HEK293 (cell line): ENCODE data around the gene SETD1A.
A peak's percentile ranks its signal among the peaks of the same experiment; 100 is the strongest.

Experiments
- BCL11A ChIP-seq: fragments of 450-650 bp; formaldehyde crosslinking; IDR thresholded peaks from 2 replicates; pipeline ENCODE4 v1.5.1; 2016; ENCODE audit warnings: low read depth, missing biosample characterization, missing genetic modification characterization
- GLI2 ChIP-seq: fragments of 450-650 bp; formaldehyde crosslinking; IDR thresholded peaks from 2 replicates; pipeline ENCODE4; 2017; ENCODE audit warnings: missing biosample characterization, missing genetic modification characterization, low read depth, borderline replicate concordance
- GLI4 ChIP-seq: fragments of 450-650 bp; formaldehyde crosslinking; IDR thresholded peaks from 2 replicates; pipeline ENCODE4 v1.5.1; 2016; ENCODE audit warnings: missing biosample characterization, missing genetic modification characterization
- GLIS2 ChIP-seq: fragments of 450-650 bp; formaldehyde crosslinking; IDR thresholded peaks from 2 replicates; pipeline ENCODE4 v1.5.1; 2016; ENCODE audit warnings: missing biosample characterization, missing genetic modification characterization
- IKZF3 ChIP-seq: fragments of 450-650 bp; IDR thresholded peaks from 2 replicates; pipeline ENCODE4 v1.5.0; 2018; ENCODE audit warnings: missing biosample characterization, mild to moderate bottlenecking, missing genetic modification characterization, moderate library complexity
- KLF1 ChIP-seq: fragments of 450-650 bp; formaldehyde crosslinking; IDR thresholded peaks from 2 replicates; pipeline ENCODE4 v1.5.1; 2016; ENCODE audit warnings: missing biosample characterization, missing genetic modification characterization
- KLF16 ChIP-seq: fragments of 450-650 bp; formaldehyde crosslinking; IDR thresholded peaks from 2 replicates; pipeline ENCODE4 v1.5.1; 2017; ENCODE audit warnings: missing biosample characterization, missing genetic modification characterization
- PRDM2 ChIP-seq: fragments of 450-650 bp; formaldehyde crosslinking; IDR thresholded peaks from 2 replicates; pipeline ENCODE4 v1.5.1; 2016; ENCODE audit warnings: missing biosample characterization, missing genetic modification characterization, borderline replicate concordance
- YY2 ChIP-seq: fragments of 450-650 bp; formaldehyde crosslinking; IDR thresholded peaks from 2 replicates; pipeline ENCODE4 v1.5.1; 2016; ENCODE audit warnings: missing biosample characterization, missing genetic modification characterization
- ZFP69B ChIP-seq: fragments of 450-650 bp; formaldehyde crosslinking; IDR thresholded peaks from 2 replicates; pipeline ENCODE4 v1.5.1; 2016; ENCODE audit warnings: missing biosample characterization, missing genetic modification characterization
- ZNF140 ChIP-seq: fragments of 450-650 bp; formaldehyde crosslinking; IDR thresholded peaks from 2 replicates; pipeline ENCODE4 v1.5.1; 2016; ENCODE audit warnings: missing biosample characterization, missing genetic modification characterization
- ZNF175 ChIP-seq: fragments of 450-650 bp; formaldehyde crosslinking; IDR thresholded peaks from 2 replicates; pipeline ENCODE4 v1.5.1; 2016; ENCODE audit warnings: missing biosample characterization, missing genetic modification characterization
- ZNF184 ChIP-seq: fragments of 450-650 bp; IDR thresholded peaks from 2 replicates; pipeline ENCODE4 v1.5.1; 2018; ENCODE audit warnings: missing biosample characterization, mild to moderate bottlenecking, missing genetic modification characterization
- ZNF394 ChIP-seq: fragments of 450-650 bp; formaldehyde crosslinking; IDR thresholded peaks from 2 replicates; pipeline ENCODE4 v1.5.1; 2016; ENCODE audit warnings: missing biosample characterization, missing genetic modification characterization, mild to moderate bottlenecking, moderate library complexity, borderline replicate concordance
- ZNF529 ChIP-seq: fragments of 450-650 bp; formaldehyde crosslinking; IDR thresholded peaks from 2 replicates; pipeline ENCODE4 v1.5.1; 2017; ENCODE audit warnings: missing genetic modification characterization, missing biosample characterization; ENCODE audit not compliant: insufficient replicate concordance
- ZNF585B ChIP-seq: fragments of 450-650 bp; formaldehyde crosslinking; IDR thresholded peaks from 2 replicates; pipeline ENCODE4 v1.5.1; 2016; ENCODE audit warnings: missing biosample characterization, missing genetic modification characterization
- ZNF701 ChIP-seq: fragments of 450-650 bp; formaldehyde crosslinking; IDR thresholded peaks from 2 replicates; pipeline ENCODE4 v1.5.1; 2016; ENCODE audit warnings: missing biosample characterization, missing genetic modification characterization
- ZSCAN30 ChIP-seq: fragments of 450-650 bp; IDR thresholded peaks from 2 replicates; pipeline ENCODE4 v1.5.1; 2018; ENCODE audit warnings: missing biosample characterization, mild to moderate bottlenecking, missing genetic modification characterization, moderate library complexity
- TF ChIP-seq, protein P1 (sequence below): fragments of 450-650 bp; IDR thresholded peaks from 2 replicates; pipeline ENCODE4 v1.5.1; 2018; ENCODE audit warnings: missing biosample characterization, mild to moderate bottlenecking, missing genetic modification characterization
- TF ChIP-seq, protein P2 (sequence below): fragments of 450-650 bp; formaldehyde crosslinking; IDR thresholded peaks from 2 replicates; pipeline ENCODE4 v1.5.1; 2016; ENCODE audit warnings: missing biosample characterization, missing genetic modification characterization
- TF ChIP-seq, protein P3 (sequence below): fragments of 450-650 bp; formaldehyde crosslinking; IDR thresholded peaks from 2 replicates; pipeline ENCODE4 v1.5.1; 2017; ENCODE audit warnings: missing biosample characterization, missing genetic modification characterization
- TF ChIP-seq, protein P4 (sequence below): fragments of 450-650 bp; formaldehyde crosslinking; IDR thresholded peaks from 2 replicates; pipeline ENCODE4 v1.5.1; 2016; ENCODE audit warnings: missing biosample characterization, missing genetic modification characterization, borderline replicate concordance

SETD1A gene

DNA sequence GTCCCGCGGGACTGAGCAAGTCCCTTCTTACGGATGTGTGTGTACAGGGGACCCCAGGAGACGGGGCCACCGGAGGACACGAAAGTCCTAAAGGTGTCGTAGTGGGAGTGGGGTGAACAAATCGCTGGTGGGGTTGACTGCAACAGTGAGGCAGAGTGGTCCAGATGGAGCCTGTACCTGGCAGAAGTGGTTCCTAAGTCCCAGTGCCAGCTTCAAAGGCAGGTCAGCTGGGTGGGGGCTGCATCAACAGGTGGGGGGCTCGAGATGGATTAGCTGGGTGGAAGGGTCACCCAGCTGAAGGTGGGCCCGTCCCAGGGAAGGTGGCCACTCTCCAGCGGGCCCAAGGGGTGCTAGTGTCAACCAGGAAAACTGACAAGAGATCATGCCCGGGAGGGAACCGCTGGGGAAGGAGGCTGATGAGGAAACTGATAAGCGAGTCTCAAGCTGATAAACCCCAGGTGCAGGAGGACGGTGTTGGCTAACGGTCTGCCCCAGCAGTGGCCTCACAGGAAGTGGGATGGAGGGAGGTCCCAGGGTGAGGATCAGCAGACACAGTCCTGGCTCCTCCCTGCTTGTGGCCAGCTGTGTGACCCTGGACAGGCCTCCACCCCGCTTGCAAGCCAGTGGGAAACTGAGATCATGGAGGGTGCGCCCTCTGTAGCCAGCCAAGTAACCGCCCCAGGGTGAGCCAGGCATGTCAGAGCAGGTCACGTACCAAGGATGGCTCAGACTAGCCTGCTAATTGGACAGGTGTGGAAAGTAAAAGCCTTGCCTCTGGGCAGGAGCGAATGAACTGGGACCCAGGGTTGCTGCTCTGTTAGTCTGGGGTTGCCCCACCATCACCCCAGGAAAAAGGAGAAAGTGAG, 7.7 kb upstream of the SETD1A start (continued):
- TF ChIP-seq, protein P1, sequence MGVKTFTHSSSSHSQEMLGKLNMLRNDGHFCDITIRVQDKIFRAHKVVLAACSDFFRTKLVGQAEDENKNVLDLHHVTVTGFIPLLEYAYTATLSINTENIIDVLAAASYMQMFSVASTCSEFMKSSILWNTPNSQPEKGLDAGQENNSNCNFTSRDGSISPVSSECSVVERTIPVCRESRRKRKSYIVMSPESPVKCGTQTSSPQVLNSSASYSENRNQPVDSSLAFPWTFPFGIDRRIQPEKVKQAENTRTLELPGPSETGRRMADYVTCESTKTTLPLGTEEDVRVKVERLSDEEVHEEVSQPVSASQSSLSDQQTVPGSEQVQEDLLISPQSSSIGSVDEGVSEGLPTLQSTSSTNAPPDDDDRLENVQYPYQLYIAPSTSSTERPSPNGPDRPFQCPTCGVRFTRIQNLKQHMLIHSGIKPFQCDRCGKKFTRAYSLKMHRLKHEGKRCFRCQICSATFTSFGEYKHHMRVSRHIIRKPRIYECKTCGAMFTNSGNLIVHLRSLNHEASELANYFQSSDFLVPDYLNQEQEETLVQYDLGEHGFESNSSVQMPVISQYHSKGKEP (tag by site-specific recombination), result no peak
- TF ChIP-seq ZNF175 (tag by site-specific recombination) (no peak), ZSCAN30 (no peak), ZNF529 (tag by site-specific recombination) (no peak), GLIS2 (tag by site-specific recombination) (peak; percentile 32; the same call in 1 of the 2 replicates), BCL11A (tag by site-specific recombination) (no peak), YY2 (no peak), IKZF3 (tag by site-specific recombination) (0 out of 2 replicates have a peak, but pooled peaks have one; percentile 34), ZNF585B (tag by site-specific recombination) (no peak), KLF1 (tag by site-specific recombination) (peak; percentile 95), PRDM2 (tag by site-specific recombination) (no peak), ZNF394 (tag by site-specific recombination) (peak; percentile 25; the same call in 1 of the 2 replicates), ZNF701 (tag by site-specific recombination) (no peak), KLF16 (0 out of 2 replicates have a peak, but pooled peaks have one; percentile 30), ZFP69B (tag by site-specific recombination) (0 out of 2 replicates have a peak, but pooled peaks have one; percentile 58), ZNF184 (tag by site-specific recombination) (no peak), ZNF140 (tag by site-specific recombination) (no peak), GLI4 (tag by site-specific recombination) (no peak), GLI2 (tag by site-specific recombination) (no peak)
- TF ChIP-seq, protein P2, sequence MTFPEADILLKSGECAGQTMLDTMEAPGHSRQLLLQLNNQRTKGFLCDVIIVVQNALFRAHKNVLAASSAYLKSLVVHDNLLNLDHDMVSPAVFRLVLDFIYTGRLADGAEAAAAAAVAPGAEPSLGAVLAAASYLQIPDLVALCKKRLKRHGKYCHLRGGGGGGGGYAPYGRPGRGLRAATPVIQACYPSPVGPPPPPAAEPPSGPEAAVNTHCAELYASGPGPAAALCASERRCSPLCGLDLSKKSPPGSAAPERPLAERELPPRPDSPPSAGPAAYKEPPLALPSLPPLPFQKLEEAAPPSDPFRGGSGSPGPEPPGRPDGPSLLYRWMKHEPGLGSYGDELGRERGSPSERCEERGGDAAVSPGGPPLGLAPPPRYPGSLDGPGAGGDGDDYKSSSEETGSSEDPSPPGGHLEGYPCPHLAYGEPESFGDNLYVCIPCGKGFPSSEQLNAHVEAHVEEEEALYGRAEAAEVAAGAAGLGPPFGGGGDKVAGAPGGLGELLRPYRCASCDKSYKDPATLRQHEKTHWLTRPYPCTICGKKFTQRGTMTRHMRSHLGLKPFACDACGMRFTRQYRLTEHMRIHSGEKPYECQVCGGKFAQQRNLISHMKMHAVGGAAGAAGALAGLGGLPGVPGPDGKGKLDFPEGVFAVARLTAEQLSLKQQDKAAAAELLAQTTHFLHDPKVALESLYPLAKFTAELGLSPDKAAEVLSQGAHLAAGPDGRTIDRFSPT (tag by site-specific recombination), result no peak
- TF ChIP-seq, protein P3, sequence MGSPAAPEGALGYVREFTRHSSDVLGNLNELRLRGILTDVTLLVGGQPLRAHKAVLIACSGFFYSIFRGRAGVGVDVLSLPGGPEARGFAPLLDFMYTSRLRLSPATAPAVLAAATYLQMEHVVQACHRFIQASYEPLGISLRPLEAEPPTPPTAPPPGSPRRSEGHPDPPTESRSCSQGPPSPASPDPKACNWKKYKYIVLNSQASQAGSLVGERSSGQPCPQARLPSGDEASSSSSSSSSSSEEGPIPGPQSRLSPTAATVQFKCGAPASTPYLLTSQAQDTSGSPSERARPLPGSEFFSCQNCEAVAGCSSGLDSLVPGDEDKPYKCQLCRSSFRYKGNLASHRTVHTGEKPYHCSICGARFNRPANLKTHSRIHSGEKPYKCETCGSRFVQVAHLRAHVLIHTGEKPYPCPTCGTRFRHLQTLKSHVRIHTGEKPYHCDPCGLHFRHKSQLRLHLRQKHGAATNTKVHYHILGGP, result no peak
- TF ChIP-seq, protein P4, sequence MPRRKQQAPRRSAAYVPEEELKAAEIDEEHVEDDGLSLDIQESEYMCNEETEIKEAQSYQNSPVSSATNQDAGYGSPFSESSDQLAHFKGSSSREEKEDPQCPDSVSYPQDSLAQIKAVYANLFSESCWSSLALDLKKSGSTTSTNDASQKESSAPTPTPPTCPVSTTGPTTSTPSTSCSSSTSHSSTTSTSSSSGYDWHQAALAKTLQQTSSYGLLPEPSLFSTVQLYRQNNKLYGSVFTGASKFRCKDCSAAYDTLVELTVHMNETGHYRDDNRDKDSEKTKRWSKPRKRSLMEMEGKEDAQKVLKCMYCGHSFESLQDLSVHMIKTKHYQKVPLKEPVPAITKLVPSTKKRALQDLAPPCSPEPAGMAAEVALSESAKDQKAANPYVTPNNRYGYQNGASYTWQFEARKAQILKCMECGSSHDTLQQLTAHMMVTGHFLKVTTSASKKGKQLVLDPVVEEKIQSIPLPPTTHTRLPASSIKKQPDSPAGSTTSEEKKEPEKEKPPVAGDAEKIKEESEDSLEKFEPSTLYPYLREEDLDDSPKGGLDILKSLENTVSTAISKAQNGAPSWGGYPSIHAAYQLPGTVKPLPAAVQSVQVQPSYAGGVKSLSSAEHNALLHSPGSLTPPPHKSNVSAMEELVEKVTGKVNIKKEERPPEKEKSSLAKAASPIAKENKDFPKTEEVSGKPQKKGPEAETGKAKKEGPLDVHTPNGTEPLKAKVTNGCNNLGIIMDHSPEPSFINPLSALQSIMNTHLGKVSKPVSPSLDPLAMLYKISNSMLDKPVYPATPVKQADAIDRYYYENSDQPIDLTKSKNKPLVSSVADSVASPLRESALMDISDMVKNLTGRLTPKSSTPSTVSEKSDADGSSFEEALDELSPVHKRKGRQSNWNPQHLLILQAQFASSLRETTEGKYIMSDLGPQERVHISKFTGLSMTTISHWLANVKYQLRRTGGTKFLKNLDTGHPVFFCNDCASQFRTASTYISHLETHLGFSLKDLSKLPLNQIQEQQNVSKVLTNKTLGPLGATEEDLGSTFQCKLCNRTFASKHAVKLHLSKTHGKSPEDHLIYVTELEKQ, result no peak
